HUES6 (cell line): Measurements from ENCODE around the gene NOP58.
"Not testable (repeated sequence)": the region's sequence is repeated elsewhere in the genome, so short reads cannot be mapped to it uniquely, and the experiment has no call there.

Source experiments
- H3K27ac ChIP-seq: 2 replicates; pipeline ENCODE4 v1.7.0; 2013; ENCODE audit warnings: low read depth, mild to moderate bottlenecking, low read length, inconsistent platforms
- H3K27me3 ChIP-seq: 2 replicates; pipeline ENCODE4 v1.6.1; 2013; ENCODE audit warnings: low read length; ENCODE audit not compliant: control insufficient read depth, insufficient read depth
- H3K36me3 ChIP-seq: 2 replicates; pipeline ENCODE4 v1.6.1; 2013; ENCODE audit warnings: low read length; ENCODE audit not compliant: control insufficient read depth, insufficient read depth
- H3K4me1 ChIP-seq: 2 replicates; pipeline ENCODE4 v1.6.1; 2013; ENCODE audit warnings: low read length; ENCODE audit not compliant: control insufficient read depth, insufficient read depth
- H3K4me3 ChIP-seq: 2 replicates; pipeline ENCODE4 v1.5.1; 2013; ENCODE audit warnings: low read depth, low read length
- H3K9ac ChIP-seq: one replicate; pipeline ENCODE4 v1.6.1; 2013; ENCODE audit warnings: mild to moderate bottlenecking, low read length
- H3K9me3 ChIP-seq: 2 replicates; pipeline ENCODE4 v1.6.1; 2013; ENCODE audit warnings: low read depth, low read length; ENCODE audit not compliant: control insufficient read depth, insufficient read depth

The NOP58 gene

DNA sequence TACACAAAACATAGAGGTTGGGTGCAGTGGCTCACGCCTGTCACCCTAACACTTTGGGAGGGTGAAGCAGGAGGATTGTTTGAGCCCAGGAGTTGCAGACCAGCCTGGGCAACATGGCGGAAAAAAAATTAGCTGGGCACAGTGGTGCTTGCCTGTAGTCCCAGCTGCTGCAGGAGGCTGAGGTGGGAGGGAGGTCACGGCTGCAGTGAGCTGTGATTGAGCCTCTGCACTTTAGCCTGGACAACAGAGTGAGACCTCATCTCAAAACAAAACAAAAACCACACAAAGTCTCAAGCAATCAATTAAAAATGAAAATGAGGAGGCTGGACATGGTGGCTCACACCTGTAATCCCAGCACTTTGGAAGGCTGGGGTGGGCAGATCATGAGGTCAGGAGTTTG, 4.9 kb downstream of the NOP58 start:
- Histone ChIP-seq H3K4me1 (0 out of 2 replicates have a peak, but pooled peaks cover 4% of the 10 kb centered on the region), H3K4me3 (no peak overlapping the region), H3K36me3 (peaks cover 21% of the 10 kb centered on the region), H3K9ac (no peak overlapping the region), H3K27me3 (no peaks in the 10 kb centered on the region), H3K9me3 (no peaks in the 10 kb centered on the region), H3K27ac (no peak overlapping the region)

GRCh38 chr2:202276078-202276720, 10.6 kb downstream of the NOP58 start:
- H3K36me3 ChIP-seq = peaks cover 68% of the 10 kb centered on the region
- H3K9me3 ChIP-seq, H3K27ac ChIP-seq, H3K4me3 ChIP-seq, H3K4me1 ChIP-seq, H3K9ac ChIP-seq, H3K27me3 ChIP-seq: not testable (repeated sequence)

GRCh38 chr2:202278036-202278760, 12.6 kb downstream of the NOP58 start:
- Histone ChIP-seq H3K4me3 (no peak overlapping the region), H3K9ac (no peak overlapping the region), H3K9me3 (no peaks in the 10 kb centered on the region), H3K27ac (no peak overlapping the region), H3K27me3 (no peaks in the 10 kb centered on the region), H3K36me3 (peaks cover 84% of the 10 kb centered on the region), H3K4me1 (no peaks in the 10 kb centered on the region)

DNA sequence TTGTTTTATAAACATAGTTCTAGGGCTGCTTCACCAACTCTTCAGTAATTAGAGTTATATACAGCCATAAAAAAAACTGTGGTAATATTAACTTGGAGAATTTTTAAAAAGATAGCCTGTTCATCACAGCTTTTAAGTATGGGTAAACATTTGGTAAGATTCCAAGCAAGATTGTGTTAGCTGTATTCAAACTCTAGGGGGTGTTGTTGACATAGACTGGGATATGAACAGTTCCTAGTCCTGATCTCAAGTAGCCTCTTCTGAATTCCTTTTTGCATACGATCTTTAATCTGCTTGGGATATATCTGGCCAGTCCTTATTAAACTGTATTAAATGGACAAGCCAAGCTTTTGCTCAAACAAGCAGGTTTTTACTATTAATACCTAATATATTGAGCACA, 13.4 kb downstream of the NOP58 start:
- Histone ChIP-seq H3K36me3 (peaks cover 91% of the 10 kb centered on the region), H3K4me3 (no peak overlapping the region), H3K27me3 (no peaks in the 10 kb centered on the region), H3K27ac (no peak overlapping the region), H3K4me1 (no peaks in the 10 kb centered on the region), H3K9me3 (no peaks in the 10 kb centered on the region), H3K9ac (no peak overlapping the region)

DNA sequence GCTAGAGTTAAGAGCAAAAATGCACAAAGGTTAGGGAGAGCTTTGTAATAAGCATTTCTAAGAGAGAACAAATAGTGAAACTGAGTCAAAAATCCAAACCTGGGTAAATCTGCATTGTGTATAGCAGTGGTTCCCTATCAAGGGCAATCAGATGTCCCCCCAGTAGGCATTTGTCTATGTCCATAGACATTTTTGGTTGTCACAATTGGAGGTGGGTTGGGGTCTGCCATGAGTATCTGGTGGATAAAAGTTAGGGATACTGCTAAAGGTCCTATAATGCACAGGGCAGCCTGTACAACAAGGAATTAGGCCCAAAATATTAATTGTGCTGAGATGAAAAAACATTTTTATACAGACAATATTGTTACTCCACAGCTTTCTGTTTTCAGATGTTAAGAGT, 21.0 kb downstream of the NOP58 start:
- no peak overlapping the region for H3K9ac ChIP-seq
- H3K4me1 ChIP-seq = no peaks in the 10 kb centered on the region
- H3K9me3 ChIP-seq = no peaks in the 10 kb centered on the region
- H3K36me3 ChIP-seq = peaks cover 96% of the 10 kb centered on the region
- H3K27ac ChIP-seq = no peak overlapping the region
- no peak overlapping the region for H3K4me3 ChIP-seq
- H3K27me3 ChIP-seq = no peaks in the 10 kb centered on the region

DNA sequence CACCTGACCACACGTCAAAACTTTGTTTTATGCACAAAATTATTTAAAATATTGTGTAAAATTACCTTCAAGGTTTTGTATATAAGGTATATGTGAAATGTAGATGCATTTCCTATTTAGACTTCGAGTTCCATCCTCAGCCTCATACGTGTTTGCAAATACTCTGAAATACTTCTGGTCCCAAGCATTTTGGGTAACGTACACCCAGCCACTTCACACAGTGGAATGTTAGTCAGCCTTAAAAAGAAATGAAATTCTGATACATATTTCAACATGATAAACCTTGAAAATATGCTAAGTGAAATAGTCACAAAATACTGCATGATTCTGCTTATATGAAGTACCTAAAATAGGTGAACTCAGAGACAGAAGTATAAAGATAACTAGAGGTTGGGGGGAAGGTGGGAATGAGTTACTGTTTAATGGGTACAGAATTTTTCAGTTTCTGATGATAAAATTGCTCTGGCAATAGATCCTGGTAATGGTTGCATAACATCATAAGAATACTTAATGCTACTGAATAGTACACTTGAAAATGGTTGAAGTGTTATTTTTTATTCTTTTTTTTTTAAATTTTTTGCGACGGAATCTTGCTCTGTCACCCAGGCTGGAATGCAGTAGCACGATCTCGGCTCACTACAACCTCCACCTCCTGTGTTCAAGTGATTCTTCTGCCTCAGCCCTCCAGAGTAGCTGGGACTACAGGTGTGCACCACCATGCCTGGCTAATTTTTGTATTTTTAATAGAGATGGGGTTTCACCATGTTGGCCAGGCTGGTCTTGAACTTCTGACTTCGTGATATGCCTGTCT, 24.0 kb downstream of the NOP58 start:
- H3K27me3 ChIP-seq = no peaks in the 10 kb centered on the region
- H3K36me3 ChIP-seq = peaks cover 96% of the 10 kb centered on the region
- H3K9me3 ChIP-seq = no peaks in the 10 kb centered on the region
- H3K4me1 ChIP-seq = no peaks in the 10 kb centered on the region
- H3K27ac ChIP-seq = no peak overlapping the region
- H3K4me3 ChIP-seq = no peak overlapping the region
- no peak overlapping the region for H3K9ac ChIP-seq

DNA sequence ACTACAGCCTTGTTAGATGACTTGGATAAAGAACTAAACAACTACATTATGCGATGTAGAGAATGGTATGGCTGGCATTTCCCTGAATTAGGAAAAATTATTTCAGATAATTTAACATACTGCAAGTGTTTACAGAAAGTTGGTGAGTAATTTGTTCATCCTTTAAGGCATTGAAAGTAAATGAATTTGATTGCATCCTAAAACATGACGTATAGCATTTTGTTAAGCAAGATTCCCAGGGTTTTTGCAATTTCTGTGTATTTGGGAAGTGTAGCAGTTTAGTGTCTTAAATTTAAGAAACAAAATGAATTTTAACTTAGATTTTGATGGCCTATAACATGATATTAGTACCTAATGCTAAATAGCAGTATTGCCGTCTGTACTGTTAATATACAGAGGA, 24.8 kb downstream of the NOP58 start:
- H3K27me3 ChIP-seq = no peaks in the 10 kb centered on the region
- no peak overlapping the region for H3K4me3 ChIP-seq
- no peaks in the 10 kb centered on the region for H3K4me1 ChIP-seq
- H3K27ac ChIP-seq = no peak overlapping the region
- H3K36me3 ChIP-seq = peaks cover 95% of the 10 kb centered on the region
- no peaks in the 10 kb centered on the region for H3K9me3 ChIP-seq
- no peak overlapping the region for H3K9ac ChIP-seq

- Histone ChIP-seq H3K4me3 (no peak overlapping the region), H3K27ac (no peak overlapping the region), H3K9ac (no peak overlapping the region), H3K9me3 (no peaks in the 10 kb centered on the region), H3K4me1 (no peaks in the 10 kb centered on the region), H3K36me3 (peaks cover 96% of the 10 kb centered on the region), H3K27me3 (no peaks in the 10 kb centered on the region)
Measured at GRCh38 chr2:202290970-202291369, 25.4 kb downstream of the NOP58 start.

DNA sequence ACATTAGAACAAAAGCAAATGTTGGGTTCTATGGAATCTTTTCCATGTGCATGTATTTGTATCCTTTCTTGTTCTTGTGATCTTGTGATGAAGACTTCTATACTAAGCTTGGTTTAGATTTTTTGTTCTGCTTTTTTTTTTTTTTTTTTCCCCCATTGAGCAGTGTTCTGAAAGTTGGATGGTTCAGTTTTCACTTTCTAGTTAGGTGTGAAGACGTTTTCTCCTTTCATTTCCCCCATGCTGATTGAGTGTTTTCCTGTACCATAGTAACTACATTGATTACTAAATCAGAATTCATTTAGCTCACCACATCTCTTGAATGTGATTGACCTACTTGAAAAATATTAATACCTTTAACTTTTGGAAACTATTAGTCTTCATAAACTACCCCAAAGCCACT, 34.1 kb downstream of the NOP58 start:
- Histone ChIP-seq H3K27ac (0 out of 2 replicates have a peak overlapping the region, but pooled peaks have one; percentile 3), H3K9me3 (no peaks in the 10 kb centered on the region), H3K4me1 (no peaks in the 10 kb centered on the region), H3K36me3 (peaks cover 97% of the 10 kb centered on the region), H3K9ac (no peak overlapping the region), H3K4me3 (no peak overlapping the region), H3K27me3 (no peaks in the 10 kb centered on the region)

DNA sequence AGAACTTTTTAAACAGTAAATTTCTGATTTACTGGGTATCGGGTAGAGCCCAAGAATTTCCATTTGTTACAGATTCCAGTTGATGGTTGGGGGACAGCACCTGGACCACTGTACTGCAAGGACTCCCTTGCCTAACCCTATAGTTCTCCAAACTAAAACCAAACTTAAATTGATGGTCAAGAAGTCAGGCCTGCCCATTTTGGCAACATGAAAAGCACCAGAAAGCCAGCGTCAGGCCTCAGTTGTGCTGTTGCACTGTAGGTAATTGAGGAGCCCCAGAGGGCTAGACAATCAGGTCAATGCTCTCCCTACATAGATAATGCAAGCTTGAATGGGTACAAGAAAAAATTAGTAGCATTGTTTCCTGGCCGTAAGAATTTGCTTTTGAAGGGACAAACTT, 40.5 kb downstream of the NOP58 start:
- H3K27ac ChIP-seq = no peak overlapping the region
- peaks cover 76% of the 10 kb centered on the region for H3K36me3 ChIP-seq
- no peaks in the 10 kb centered on the region for H3K4me1 ChIP-seq
- no peaks in the 10 kb centered on the region for H3K9me3 ChIP-seq
- no peaks in the 10 kb centered on the region for H3K27me3 ChIP-seq
- no peak overlapping the region for H3K9ac ChIP-seq
- no peak overlapping the region for H3K4me3 ChIP-seq

DNA sequence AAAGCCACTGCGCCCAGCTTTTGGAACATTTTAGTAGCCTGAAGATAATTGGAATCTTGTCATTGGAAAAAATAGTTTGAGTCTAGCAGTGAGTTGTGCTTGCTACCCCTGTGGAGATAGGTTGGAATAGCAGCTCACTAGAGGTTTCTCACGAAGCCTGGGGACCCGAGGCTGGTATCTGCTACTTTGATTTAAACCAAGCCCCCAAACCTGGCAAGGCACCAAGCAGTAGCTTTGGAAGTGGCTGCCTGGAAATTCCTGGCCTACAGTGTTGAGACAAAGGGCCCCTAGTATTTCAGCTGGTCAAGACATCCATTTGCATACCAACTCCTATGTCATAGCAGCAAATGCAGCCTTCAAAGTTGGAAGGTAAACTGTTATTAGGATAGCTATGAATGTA, 42.1 kb downstream of the NOP58 start:
- Histone ChIP-seq H3K9ac (no peak overlapping the region), H3K4me3 (no peak overlapping the region), H3K27me3 (no peaks in the 10 kb centered on the region), H3K4me1 (no peaks in the 10 kb centered on the region), H3K27ac (no peak overlapping the region), H3K36me3 (peaks cover 60% of the 10 kb centered on the region), H3K9me3 (no peaks in the 10 kb centered on the region)
